Testis (tissue), 3 donors: ENCODE data around the gene SPG7. TPM values are rescaled to one million over a fixed set of nuclear protein-coding genes. Genes with fewer than 3 reads are reported as not detected.

Experiments used
- DNase-seq: peaks from one replicate; pipeline ENCODE4 v3.0.0-alpha.2; 2019
- H3K27ac ChIP-seq, 2 donors: fragments of 200-600 bp; sonication (generic); one replicate each; pipeline ENCODE4 v1.5.1; 2019
- H3K27me3 ChIP-seq: fragments of 200-600 bp; sonication (generic); one replicate; pipeline ENCODE4 v1.5.1; 2019
- H3K36me3 ChIP-seq: fragments of 200-600 bp; sonication (generic); one replicate; pipeline ENCODE4 v1.5.1; 2017; ENCODE audit warnings: low read depth; ENCODE audit errors: missing control alignments
- H3K4me1 ChIP-seq: fragments of 200-600 bp; sonication (generic); one replicate; pipeline ENCODE4 v1.5.1; 2019
- H3K4me3 ChIP-seq, 2 donors: fragments of 200-600 bp; sonication (generic); one replicate each; pipeline ENCODE4 v1.5.1; 2017 to 2019
- H3K9me3 ChIP-seq: fragments of 200-600 bp; sonication (generic); one replicate; pipeline ENCODE4 v1.5.1; 2017
- POLR2A ChIP-seq: fragments of 450-650 bp; IDR thresholded peaks from one replicate; pipeline ENCODE4 v1.6.1; 2017; ENCODE audit warnings: antibody characterized with exemption, mild to moderate bottlenecking, moderate library complexity
- WGBS, 2 donors: methylation state at CpG; one replicate each; pipeline ENCODE4 v1.1.5; 2018; 5-methylcytosine and 5-hydroxymethylcytosine counted together
- intact Hi-C: fragments of 100-400 bp; cut with DNase I; formaldehyde crosslinking; loops from one replicate; pipeline ENCODE4 v1.15.1; 2023; ENCODE audit warnings: low total_unique reads
- polyA plus RNA-seq: library from polyadenylated mRNA; stranded (reverse); fragments of 350-450 nt; fragmentation: Illumina TruSeq; extraction: RNeasy Lipid Tissue Mini Kit (QIAGEN cat#74804); gene quantifications from one replicate; pipeline ENCODE4 v1.2.3, GENCODE V29; 2014; ENCODE audit warnings: low read depth, low replicate concordance; ENCODE audit not compliant: insufficient read depth
- total RNA-seq, 2 donors: library from RNA; depleted of rRNA; stranded (reverse); fragments of >200 nt; gene quantifications; one replicate each; pipeline ENCODE4 v1.2.3, GENCODE V29; 2016
- TF ChIP-seq, protein P1 (sequence below), 3 experiments: fragments of 450-650 bp in 2 of 3; fragments of 200-600 bp in 1 of 3; sonication (generic) in 1 of 3; IDR thresholded peaks; one replicate each; pipeline ENCODE4 v1.5.1; 2016 to 2019; ENCODE audit warnings: antibody characterized with exemption in 3 of 3, mild to moderate bottlenecking in 2 of 3, moderate library complexity in 1 of 3

The SPG7 gene
- total and polyA plus RNA-seq, 3 donors from 2014 or later, result 97.9 to 307 (median 275) TPM

GRCh38 chr16:89602273-89602951 is 94.2 kb downstream of the SPG7 start:
- 27 to 60% methylated on average over 8 to 22 of the region's 22 CpGs for WGBS, 2 donors
- DNase-seq, result peak; percentile 51
- peaks cover 10% of the 10 kb centered on the region for H3K4me1 ChIP-seq

DNA sequence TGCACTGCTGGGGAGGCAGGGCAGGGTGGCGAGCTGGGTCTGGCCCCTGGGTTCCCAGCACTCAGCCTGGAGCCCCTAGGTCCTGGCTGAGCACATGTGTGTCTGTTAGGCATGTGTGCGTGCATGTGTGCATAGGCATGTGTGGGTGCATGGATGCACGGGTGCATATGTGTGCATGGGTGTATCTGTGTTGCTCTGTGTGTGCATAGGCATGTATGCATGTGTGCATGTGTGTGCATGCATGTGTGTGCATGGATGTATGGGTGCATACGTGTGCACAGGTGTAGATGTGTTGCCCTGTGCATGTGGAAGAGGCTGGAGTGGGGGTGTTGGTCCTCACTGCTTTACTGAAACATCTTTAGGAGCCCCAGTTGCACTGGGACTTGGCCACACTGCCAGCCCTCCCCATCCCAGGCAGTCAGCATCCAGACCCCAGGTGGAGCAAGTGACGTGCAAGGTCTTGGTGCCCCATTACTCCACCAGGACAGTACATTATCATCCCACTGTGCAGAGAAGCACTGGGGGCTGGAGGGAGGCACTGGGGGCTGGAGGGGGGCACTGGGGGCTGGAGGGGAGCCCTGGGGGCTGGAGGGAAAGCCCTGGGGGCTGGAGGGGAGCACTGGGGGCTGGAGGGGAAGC is 94.9 kb downstream of the SPG7 start:
- Histone ChIP-seq H3K27ac (no peak overlapping the region), H3K27me3 (no peaks in the 10 kb centered on the region), H3K9me3 (no peaks in the 10 kb centered on the region), H3K4me3 (no peak overlapping the region), H3K4me1 (peaks cover 10% of the 10 kb centered on the region), H3K36me3 (no peaks in the 10 kb centered on the region)
- no peak for DNase-seq
- no peak for TF ChIP-seq POLR2A
- TF ChIP-seq, protein P1, sequence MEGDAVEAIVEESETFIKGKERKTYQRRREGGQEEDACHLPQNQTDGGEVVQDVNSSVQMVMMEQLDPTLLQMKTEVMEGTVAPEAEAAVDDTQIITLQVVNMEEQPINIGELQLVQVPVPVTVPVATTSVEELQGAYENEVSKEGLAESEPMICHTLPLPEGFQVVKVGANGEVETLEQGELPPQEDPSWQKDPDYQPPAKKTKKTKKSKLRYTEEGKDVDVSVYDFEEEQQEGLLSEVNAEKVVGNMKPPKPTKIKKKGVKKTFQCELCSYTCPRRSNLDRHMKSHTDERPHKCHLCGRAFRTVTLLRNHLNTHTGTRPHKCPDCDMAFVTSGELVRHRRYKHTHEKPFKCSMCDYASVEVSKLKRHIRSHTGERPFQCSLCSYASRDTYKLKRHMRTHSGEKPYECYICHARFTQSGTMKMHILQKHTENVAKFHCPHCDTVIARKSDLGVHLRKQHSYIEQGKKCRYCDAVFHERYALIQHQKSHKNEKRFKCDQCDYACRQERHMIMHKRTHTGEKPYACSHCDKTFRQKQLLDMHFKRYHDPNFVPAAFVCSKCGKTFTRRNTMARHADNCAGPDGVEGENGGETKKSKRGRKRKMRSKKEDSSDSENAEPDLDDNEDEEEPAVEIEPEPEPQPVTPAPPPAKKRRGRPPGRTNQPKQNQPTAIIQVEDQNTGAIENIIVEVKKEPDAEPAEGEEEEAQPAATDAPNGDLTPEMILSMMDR (IDR thresholded peaks at IDR 0.05), result no peak
- intact Hi-C loops, result no loop called here
- WGBS, 2 donors, result 76 to 80% methylated on average over 1 to 4 of the region's 5 CpGs

More at GRCh38 chr16:89602273-89602951, 94.2 kb downstream of the SPG7 start:
- Histone ChIP-seq H3K36me3 (no peaks in the 10 kb centered on the region), H3K27me3 (no peaks in the 10 kb centered on the region), H3K4me3 (no peak overlapping the region), H3K27ac (no peak overlapping the region), H3K9me3 (no peaks in the 10 kb centered on the region)
- intact Hi-C loops, result no loop called here
- TF ChIP-seq POLR2A, result no peak
- TF ChIP-seq, protein P1 (IDR thresholded peaks at IDR 0.05), result no peak

DNA sequence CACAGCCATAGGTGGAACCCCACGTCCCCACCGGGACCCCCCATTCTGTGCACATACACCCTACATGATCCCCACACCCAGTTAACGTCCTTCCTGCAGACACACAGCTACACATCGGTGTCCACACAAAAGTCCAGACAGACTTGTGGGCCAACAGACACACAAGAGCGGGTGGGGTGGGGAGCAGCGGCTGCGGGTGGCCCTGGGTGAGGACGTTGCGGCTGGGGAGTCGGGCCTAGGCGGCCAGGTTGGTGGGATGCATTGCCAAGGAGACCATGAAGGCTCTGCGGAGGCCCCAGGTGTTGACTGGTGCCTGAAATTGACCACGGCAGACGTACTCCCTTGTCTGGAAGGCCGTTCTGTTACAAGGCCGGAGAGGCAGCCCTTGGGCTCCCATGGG is 96.6 kb downstream of the SPG7 start:
- Histone ChIP-seq H3K36me3 (no peaks in the 10 kb centered on the region), H3K4me3 (no peak overlapping the region), H3K27me3 (no peaks in the 10 kb centered on the region), H3K4me1 (peaks cover 10% of the 10 kb centered on the region), H3K27ac (no peak overlapping the region), H3K9me3 (no peaks in the 10 kb centered on the region)
- TF ChIP-seq POLR2A, result no peak
- TF ChIP-seq, protein P1 (IDR thresholded peaks at IDR 0.05), result no peak
- intact Hi-C loops, result no loop called here
- 86 to 94% methylated on average over 2 to 16 of the region's 16 CpGs for WGBS, 2 donors
- no peak for DNase-seq

- TF ChIP-seq POLR2A, result no peak
- TF ChIP-seq, protein P1 (IDR thresholded peaks at IDR 0.05), result no peak
- intact Hi-C loops, result no loop called here
- WGBS, 2 donors, result 91 to 100% methylated on average over 1 to 33 of the region's 34 CpGs
- Histone ChIP-seq H3K4me3 (no peak overlapping the region), H3K36me3 (no peaks in the 10 kb centered on the region), H3K27ac (no peak overlapping the region), H3K4me1 (peaks cover 10% of the 10 kb centered on the region), H3K9me3 (no peaks in the 10 kb centered on the region), H3K27me3 (no peaks in the 10 kb centered on the region)
- no peak for DNase-seq
Observed at GRCh38 chr16:89605186-89605970, 97.2 kb downstream of the SPG7 start.
